ENCODE measurements around the gene MINAR2.

DNA sequence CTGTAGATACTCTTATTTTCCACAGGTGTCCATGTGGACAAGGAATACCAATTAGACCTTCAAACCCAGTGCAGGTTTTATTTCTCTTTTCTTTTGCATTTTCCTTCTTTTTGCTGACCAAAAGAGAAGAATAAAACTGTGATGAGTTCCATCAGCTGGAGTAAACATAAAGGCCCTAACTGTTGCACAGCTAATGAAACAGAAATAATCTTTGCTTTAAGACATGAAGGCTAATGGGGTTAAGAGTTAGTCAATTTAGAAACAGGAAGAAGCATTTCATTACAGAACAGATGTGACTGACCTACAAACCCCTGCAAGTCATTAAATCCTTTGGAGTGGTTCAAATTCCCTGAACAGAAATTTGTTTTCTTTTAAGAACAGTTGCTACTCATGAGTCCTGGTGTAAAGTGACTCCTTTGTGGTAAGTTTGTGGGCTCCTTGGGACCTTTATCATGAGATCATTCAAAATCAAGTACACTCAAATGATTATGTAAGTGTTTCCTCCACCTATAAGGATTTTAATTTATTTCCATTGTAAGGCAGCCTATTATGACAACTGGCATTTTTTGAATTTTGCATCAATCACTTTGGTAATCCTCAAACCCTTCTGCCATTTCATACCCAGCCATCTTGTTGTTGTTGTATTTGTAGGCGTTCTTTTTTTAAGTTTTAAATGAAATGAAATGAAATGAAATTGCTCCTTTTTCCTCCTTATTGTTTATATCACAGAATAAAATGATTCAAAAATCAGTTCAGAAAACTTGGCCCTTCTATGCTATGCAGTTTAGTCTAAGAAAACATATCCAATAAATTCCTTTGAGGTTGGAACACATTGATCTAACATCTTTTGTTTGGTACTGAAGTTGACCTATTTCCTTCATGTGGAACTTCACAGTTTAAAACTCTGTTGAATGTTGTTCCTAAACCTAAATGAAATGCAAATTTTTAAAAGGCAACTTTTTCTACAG, 1.3 kb downstream of the MINAR2 start:
- TF ChIP-seq, protein P1, sequence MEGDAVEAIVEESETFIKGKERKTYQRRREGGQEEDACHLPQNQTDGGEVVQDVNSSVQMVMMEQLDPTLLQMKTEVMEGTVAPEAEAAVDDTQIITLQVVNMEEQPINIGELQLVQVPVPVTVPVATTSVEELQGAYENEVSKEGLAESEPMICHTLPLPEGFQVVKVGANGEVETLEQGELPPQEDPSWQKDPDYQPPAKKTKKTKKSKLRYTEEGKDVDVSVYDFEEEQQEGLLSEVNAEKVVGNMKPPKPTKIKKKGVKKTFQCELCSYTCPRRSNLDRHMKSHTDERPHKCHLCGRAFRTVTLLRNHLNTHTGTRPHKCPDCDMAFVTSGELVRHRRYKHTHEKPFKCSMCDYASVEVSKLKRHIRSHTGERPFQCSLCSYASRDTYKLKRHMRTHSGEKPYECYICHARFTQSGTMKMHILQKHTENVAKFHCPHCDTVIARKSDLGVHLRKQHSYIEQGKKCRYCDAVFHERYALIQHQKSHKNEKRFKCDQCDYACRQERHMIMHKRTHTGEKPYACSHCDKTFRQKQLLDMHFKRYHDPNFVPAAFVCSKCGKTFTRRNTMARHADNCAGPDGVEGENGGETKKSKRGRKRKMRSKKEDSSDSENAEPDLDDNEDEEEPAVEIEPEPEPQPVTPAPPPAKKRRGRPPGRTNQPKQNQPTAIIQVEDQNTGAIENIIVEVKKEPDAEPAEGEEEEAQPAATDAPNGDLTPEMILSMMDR (IDR thresholded peaks at IDR 0.05): no peak
- TF ChIP-seq POLR2A (IDR thresholded peaks at IDR 0.05): no peak
- TF ChIP-seq EP300 (IDR thresholded peaks at IDR 0.05): no peak
